ENCODE results near the gene NUDT3. TPM values are rescaled to one million over a fixed set of nuclear protein-coding genes. Genes with fewer than 3 reads are reported as not detected.

NUDT3 gene
- total and polyA plus RNA-seq, 9 of the 15 experiments (the other 6 are each of a cell fraction or from before 2014, with no cell fraction given), result 5.4 to 81.2 (median 56.4) TPM

DNA sequence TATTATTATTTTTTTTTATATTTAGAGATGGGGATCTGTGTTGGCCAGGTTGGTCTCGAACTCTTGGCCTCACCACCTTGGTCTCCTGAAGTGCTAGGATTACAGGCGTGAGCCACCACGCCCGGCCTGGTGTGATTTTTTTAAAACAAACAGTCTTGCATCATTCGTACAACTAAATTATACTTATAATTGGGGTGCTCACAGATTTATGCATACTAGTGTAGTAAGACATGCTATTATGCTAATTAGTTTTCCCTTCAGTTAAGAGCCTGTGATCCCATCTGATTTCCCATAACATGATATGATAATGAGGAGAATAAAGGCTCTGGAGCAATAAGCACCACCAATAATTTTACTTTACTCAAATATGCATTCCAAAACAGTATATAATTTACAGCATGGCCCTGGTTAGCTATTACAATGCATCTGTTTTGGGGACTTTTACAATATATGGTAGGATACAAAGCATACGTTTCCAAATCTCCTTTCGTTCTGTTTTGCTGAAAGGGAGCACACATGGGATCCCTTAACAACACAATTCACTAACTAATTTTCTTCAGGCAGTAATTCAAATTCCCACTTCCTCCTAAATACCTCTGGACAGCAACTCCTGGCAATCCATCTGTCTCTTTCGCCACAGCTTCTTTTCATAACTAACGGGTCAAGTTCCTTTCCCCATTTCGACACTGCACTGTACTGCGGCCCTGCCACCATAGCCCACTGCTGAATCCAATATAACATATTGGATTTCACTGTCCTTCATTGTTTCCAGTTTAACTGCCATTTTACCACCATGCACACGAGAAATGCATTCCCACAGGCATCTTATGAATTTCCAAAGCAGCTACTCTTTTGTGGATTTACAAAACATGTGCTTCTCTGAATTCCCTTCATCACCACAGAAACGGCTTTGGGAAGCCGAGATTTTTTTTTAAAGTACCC, 1.7 kb downstream of the NUDT3 start (continued):
- TF ChIP-seq TEAD4 (IDR thresholded peaks at IDR 0.05; ENCODE audit: low read length) (peak; percentile 36), TEAD4 (CRISPR knock-in tag; IDR thresholded peaks at IDR 0.05; ENCODE audit: borderline replicate concordance) (no peak), CREM (IDR thresholded peaks at IDR 0.05; ENCODE audit: low read depth) (no peak), FOSL1 (tag; conservative IDR thresholded peaks at IDR 0.05) (no peak), MCM3 (IDR thresholded peaks at IDR 0.05) (no peak), SOX6 (IDR thresholded peaks at IDR 0.05) (no peak), ZNF212 (CRISPR knock-in tag; IDR thresholded peaks at IDR 0.05) (no peak), ZFX (CRISPR knock-in tag; IDR thresholded peaks at IDR 0.05) (no peak), ZNF76 (CRISPR knock-in tag; IDR thresholded peaks at IDR 0.05; ENCODE audit: borderline replicate concordance) (no peak), BACH1 (tag; IDR thresholded peaks at IDR 0.05) (no peak), ZNF518B (CRISPR knock-in tag; IDR thresholded peaks at IDR 0.05) (no peak), SIX5 (IDR thresholded peaks at IDR 0.05; ENCODE audit: borderline replicate concordance in 1 of 2, insufficient read depth in 1 of 2, low read depth in 1 of 2, low read length in 2 of 2) (no peak), SRSF7 (optimal IDR thresholded peaks at IDR 0.05; ENCODE audit: low read depth, low read length) (no peak), CREBBP (IDR thresholded peaks at IDR 0.05; ENCODE audit: low read depth, low read length) (no peak), PHF21A (IDR thresholded peaks at IDR 0.05; ENCODE audit: borderline replicate concordance, low read depth) (no peak; the same call in 1 of the 2 replicates)
- TF ChIP-seq, protein P1, sequence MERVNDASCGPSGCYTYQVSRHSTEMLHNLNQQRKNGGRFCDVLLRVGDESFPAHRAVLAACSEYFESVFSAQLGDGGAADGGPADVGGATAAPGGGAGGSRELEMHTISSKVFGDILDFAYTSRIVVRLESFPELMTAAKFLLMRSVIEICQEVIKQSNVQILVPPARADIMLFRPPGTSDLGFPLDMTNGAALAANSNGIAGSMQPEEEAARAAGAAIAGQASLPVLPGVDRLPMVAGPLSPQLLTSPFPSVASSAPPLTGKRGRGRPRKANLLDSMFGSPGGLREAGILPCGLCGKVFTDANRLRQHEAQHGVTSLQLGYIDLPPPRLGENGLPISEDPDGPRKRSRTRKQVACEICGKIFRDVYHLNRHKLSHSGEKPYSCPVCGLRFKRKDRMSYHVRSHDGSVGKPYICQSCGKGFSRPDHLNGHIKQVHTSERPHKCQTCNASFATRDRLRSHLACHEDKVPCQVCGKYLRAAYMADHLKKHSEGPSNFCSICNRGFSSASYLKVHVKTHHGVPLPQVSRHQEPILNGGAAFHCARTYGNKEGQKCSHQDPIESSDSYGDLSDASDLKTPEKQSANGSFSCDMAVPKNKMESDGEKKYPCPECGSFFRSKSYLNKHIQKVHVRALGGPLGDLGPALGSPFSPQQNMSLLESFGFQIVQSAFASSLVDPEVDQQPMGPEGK (CRISPR knock-in tag; IDR thresholded peaks at IDR 0.05; ENCODE audit: borderline replicate concordance), result no peak
- TF ChIP-seq, protein P2, sequence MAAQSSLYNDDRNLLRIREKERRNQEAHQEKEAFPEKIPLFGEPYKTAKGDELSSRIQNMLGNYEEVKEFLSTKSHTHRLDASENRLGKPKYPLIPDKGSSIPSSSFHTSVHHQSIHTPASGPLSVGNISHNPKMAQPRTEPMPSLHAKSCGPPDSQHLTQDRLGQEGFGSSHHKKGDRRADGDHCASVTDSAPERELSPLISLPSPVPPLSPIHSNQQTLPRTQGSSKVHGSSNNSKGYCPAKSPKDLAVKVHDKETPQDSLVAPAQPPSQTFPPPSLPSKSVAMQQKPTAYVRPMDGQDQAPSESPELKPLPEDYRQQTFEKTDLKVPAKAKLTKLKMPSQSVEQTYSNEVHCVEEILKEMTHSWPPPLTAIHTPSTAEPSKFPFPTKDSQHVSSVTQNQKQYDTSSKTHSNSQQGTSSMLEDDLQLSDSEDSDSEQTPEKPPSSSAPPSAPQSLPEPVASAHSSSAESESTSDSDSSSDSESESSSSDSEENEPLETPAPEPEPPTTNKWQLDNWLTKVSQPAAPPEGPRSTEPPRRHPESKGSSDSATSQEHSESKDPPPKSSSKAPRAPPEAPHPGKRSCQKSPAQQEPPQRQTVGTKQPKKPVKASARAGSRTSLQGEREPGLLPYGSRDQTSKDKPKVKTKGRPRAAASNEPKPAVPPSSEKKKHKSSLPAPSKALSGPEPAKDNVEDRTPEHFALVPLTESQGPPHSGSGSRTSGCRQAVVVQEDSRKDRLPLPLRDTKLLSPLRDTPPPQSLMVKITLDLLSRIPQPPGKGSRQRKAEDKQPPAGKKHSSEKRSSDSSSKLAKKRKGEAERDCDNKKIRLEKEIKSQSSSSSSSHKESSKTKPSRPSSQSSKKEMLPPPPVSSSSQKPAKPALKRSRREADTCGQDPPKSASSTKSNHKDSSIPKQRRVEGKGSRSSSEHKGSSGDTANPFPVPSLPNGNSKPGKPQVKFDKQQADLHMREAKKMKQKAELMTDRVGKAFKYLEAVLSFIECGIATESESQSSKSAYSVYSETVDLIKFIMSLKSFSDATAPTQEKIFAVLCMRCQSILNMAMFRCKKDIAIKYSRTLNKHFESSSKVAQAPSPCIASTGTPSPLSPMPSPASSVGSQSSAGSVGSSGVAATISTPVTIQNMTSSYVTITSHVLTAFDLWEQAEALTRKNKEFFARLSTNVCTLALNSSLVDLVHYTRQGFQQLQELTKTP (IDR thresholded peaks at IDR 0.05; ENCODE audit: low read depth in 1 of 2, partially characterized antibody in 2 of 2), result no peak
